Activated T-helper 1 cell treated with Interleukin-2 at 50 U/mL for 16 hours (primary cell): ENCODE measurements around the gene MTUS2.

Source experiments
- DNase-seq: peaks from one replicate; pipeline ENCODE4 v3.0.0-alpha.2; 2020; ENCODE audit warnings: low read depth

MTUS2 gene

DNA sequence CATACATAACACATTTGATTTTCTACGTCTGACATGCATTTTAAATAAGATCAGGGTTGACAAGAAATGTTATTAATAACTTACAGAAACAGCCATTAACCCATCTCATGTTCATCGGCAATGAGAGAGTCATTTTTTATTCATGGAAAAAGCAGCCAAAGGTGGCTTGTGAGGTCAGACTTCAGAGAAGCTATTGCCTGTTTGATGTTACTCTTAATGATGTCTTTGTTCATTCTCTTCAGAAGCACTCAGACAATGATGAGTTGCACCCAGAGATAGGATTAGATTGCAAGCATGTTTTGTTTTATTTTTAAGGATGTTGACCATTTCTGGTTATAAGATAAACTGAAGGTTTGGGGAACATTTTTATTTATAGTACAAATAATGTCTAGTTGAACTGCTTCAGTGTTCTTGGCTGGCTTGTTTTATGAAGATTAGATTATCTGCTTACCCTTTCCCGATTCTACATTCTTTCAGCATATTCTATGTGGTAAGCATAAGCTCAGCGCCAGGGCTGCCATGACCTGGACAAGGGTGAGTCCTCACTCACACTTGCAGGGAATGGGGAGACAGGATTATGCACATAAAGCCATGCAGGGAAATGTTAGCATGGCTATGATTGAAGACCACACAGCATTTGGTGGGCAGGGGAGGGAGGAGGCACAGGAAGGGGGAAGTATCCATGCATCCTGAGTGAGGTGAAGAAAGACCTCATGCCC, 288.1 kb downstream of the MTUS2 start:
- no peak for DNase-seq

GRCh38 chr13:29109987-29110386, 289.8 kb downstream of the MTUS2 start:
- DNase-seq: no peak

- no peak for DNase-seq
These were observed 291.3 kb downstream of the MTUS2 start for GRCh38 chr13:29111446-29111845.

GRCh38 chr13:29115842-29116241, 295.7 kb downstream of the MTUS2 start:
- DNase-seq: no peak

GRCh38 chr13:29117663-29118062, 297.5 kb downstream of the MTUS2 start:
- no peak for DNase-seq

DNA sequence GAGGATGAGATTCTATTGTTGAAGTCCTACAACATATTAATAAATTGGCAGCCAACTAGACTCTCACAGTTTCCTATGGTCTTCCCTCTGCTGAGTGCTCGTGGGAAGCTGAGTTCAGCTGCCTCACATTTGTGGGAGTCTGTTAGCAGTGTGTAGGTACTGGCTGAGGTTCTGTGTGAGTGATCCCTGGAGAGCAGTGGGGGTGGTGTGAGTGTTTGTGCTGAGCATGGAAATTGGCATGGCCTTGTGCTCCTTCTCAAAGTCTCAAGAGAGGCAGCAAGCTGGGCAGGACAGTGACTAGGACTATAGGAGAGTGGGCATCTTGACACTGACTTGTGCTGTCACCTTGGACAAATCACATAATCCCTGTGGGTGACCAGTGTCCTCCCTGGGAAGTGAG, 298.3 kb downstream of the MTUS2 start:
- no peak for DNase-seq

- no peak for DNase-seq
These were observed 305.2 kb downstream of the MTUS2 start for GRCh38 chr13:29125191-29125933.

GRCh38 chr13:29125934-29126424, 305.8 kb downstream of the MTUS2 start:
- no peak for DNase-seq

- DNase-seq: no peak
These were observed 309.5 kb downstream of the MTUS2 start for GRCh38 chr13:29129616-29130015.

- DNase-seq: no peak
These were observed 311.0 kb downstream of the MTUS2 start for GRCh38 chr13:29131159-29131558.

DNA sequence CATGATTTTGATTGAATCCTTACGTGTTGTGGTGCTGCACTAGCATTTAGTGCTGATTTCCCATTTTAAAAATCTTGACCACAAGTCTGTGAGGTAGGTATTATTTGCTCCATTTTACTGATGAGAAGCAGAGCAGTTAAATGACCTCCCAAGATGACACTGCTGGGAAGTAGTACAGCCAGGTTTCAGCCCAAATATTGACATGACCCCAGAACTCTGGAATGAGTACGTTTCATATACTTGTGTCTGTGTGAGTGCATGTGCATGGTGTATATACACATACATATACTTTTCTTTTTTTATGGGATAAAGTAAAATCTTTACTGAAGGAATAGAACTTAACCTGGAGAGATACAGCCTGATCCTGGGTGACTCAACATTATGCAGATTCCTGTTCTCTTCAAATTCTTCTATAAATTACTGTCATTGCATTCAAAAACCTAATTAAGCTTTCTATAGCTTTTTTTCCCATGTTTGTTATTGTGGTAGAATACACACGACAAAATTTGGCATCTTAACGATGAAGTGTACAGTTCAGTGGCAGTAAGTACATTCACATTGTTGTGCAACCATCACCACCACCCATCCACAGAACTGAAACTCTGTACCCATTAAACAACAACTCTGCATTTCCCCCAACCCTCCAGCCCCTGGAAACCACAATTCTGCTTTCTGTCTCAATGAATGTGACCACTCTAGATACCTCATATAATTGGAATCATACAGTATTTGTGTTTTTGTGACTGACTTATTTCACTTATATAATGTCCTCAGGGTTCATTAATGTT, 311.9 kb downstream of the MTUS2 start:
- DNase-seq: no peak

- no peak for DNase-seq
These were observed 316.2 kb downstream of the MTUS2 start for GRCh38 chr13:29136341-29136740.

DNA sequence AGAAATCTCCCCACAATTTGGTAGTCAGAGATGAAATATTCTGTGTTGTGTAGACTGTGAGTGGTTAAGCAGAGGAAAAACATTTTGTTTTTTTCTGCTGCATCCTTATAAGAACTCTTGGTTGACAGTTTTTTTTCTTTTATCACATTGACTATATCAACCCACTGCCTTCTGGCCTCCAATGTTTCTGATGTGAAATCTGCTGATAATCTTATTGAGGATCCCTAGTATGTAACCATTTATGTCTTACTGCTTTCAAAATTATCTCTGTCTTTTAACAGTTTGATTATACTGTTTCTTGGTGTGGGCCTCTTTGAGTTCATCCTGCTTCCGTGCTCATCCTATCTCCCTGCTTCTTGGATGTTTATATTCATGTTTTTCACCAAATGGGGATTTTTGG, 316.9 kb downstream of the MTUS2 start:
- no peak for DNase-seq

DNA sequence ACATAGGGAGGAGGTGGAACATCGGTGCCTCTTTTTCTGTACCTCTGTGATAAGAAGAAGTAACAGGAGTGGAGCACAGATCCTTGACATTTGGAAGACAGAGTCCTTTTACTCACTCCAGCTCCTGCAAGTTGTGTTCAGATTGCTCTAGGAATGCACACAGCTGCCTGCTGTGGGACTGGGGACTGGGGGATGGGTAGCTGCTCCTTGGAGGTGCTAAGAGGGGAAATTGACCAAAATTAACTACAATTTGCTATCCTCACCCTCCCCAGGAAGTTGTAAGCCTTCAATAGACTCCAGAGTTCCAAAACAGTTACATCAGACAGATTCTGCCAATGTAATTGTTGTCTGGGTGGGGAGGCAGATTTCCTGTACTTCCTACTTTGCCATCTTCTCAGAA, 317.9 kb downstream of the MTUS2 start:
- no peak for DNase-seq

DNA sequence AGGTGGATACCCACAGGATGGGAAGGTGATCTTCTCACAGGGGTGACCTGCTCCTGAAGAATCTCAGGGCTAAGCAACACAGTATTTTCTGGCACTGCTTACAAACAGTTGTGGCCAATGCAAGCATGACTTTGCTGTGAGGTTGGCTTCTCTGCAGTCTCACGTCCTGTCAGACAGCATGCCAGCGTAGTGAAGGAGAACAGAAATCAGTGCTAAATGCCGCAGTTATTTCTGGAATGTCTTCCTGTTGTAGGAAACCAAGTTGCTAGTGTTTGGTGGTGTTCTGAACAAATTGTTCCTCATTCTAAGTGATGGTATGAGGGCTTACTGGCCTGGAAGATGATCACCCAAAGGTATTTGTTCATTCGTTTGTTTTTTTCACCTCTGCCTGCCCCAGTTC, 320.1 kb downstream of the MTUS2 start:
- no peak for DNase-seq

DNA sequence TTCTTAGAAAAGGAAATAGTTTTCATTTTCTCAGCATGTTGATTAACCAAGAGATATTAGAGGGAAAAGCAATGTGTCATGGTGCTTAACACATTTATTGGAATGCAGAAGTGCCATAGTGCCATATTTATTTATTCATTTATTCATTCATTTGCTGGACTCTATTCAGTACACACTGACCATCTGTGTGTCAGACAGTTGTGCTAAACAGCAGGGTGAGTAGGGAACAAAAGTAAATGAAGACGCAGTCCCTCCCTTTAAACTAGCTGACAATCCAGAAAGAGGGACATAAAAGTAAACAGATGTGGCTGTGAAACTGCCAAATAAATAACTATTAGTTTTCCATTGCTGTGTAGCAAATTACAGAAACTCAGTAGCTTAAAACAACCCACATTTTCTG, 323.7 kb downstream of the MTUS2 start:
- no peak for DNase-seq

GRCh38 chr13:29154390-29154789, 334.3 kb downstream of the MTUS2 start:
- DNase-seq: no peak

- no peak for DNase-seq
These were observed 336.0 kb downstream of the MTUS2 start for GRCh38 chr13:29156136-29156535.

DNA sequence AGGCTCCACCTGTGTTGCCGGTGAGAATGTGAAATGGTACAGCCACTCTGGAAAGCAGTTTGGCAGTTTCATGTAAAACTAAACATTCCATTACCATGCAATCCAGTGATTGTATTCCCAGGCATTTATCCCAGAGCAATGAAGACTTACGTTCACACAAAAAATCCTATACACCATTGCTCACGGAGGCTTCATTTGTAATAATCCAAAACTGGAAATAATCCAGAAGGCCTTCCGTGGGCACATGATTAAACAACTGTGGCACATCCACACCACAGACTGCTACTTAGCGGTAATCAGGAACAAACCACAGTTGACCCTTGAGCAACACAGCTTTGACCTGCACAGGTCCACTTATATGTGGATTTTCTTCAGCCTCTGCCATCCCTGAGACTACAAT, 339.7 kb downstream of the MTUS2 start:
- no peak for DNase-seq

DNA sequence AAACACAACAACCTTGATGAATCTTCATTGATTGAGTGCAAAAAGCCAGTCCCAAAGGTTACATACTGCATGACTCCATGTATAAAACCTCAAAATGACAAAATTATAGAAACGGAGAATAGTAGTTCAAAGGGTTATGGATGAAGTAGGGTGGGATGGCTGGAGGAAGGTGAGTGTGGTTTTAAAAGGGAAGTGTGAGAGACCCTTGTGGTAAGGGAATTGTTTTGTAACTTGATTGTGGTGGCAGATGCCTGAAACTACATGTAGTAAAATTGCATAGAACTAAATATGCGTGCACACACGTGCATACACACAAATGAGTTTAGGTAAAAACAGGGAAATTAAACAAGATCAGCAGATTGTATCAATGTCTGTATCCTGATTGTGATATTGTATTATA, 340.7 kb downstream of the MTUS2 start:
- DNase-seq: no peak

DNA sequence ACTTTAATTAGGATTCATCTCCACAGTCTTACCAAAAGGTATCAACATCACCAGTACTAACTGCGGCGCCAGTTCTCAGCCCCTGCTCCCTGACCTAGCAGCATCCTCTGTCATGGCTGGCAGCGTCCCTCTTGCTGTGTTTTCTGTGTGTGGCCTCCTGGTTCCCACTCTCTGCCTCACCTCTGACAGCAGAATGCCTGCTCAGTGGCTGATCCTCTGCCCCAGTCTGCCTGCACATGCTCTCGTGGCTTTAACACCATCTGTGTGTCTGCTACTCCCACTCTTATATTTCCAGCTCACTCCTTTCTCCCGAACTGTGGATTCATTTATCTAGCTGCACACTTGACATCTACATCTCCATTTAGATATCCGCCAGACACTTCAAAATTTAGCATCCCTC, 341.5 kb downstream of the MTUS2 start:
- DNase-seq: no peak

DNA sequence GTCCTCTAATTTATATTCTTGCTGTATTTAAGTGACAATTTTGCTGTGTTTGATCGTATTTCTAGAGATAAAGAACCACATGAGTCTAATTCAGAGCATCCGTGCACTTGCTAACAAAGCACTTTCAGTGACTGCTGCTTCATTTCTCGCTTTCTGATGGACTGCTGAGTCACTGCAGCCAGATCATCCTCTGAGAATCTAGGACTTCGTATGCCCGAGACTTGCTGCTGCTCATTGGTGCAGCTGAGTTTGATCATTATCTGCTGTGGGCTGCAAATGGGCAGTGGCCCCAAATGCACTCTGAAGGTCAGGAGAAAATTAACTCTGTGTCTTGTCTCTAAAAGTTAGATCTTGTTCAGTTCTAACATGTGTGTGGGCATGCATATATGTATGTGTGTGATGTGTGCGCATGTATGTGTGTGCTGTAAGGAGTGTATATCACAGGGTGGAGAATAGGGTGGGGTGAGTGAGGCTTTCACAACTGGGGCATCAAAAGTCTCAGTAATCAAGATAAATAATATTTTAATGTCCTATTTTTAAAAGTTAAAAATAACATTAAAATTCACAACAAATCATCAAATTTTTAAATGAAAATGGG, 342.6 kb downstream of the MTUS2 start:
- no peak for DNase-seq
